HG03108 (cell line): Measurements from ENCODE around the gene EIF4EBP2.

Experiments used
- ATAC-seq: cut with Tn5 transposase; IDR thresholded peaks from one replicate; pipeline ENCODE4 v1.9.1; 2021; ENCODE audit warnings: moderate library complexity; ENCODE audit not compliant: unreplicated experiment

EIF4EBP2 gene

DNA sequence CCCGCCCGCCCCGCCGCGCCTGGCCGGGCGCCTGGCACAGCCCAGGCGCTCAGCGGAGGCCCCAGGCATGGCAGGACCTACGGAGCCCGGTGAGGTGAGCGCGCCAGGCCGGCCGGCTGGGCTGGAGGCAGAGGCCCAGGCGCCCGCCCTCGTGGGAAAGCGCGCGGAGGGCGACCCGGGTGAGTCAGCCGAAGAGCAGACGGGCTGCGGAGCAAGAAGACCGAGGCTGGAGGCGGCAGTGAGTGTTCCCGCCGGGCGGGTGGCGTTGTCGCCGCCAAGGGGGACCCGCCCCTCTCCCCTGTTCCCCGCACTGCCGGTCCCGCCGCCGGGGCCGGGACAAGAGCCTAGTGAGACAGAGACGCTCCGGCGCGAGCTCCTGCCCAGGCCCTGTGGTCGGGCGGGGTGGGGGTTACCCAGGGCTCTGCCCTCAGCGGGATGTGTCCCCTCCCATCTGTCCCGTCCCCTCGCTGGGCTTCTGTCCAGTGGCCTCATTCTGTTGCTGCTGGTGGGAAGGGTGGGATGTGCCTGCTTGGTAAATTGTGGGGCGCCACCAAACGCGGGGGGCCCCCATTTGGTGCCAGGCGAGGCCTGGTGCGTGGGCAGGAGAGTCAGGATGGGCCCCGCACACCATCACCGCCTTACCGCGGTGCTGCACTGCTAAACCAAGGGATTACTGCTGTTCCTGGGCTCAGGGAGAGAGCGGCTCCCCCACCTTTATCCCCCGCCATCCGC lies 54.5 kb downstream of the EIF4EBP2 start:
- ATAC-seq: no peak

DNA sequence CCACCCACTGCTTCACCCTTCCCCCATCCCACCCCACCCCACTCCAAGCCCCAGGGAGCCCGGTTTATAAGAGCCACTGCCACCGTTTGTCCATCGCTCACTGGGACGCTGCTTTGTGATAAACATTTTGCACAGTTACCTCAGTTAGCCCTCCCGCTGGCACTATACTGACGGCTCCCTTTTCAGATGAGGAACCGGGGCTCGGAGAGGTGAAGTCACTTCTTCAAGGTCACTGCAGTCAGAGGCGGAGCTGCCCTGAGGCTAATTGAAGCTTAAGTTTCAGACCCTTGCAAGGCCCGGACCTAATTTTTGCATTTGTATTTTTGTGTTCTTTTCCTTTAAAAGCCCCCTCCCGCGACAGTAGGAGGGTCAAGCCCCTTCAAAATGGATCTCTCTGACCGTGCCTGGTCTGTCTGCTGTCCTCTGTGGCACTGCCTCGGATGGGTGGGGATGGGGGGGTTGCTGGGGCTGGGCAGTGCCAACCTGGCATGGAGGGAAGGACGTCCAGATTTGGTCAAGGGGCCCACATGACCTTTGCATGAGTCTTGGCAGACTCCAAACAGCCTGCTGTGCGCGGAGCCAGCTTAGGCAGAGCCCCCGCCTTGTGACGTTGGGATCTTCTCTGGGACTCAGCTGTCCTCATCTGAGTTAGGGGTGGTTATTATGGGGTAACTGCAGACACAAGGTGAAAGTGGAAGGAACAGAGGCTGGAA lies 55.3 kb downstream of the EIF4EBP2 start:
- ATAC-seq: no peak

DNA sequence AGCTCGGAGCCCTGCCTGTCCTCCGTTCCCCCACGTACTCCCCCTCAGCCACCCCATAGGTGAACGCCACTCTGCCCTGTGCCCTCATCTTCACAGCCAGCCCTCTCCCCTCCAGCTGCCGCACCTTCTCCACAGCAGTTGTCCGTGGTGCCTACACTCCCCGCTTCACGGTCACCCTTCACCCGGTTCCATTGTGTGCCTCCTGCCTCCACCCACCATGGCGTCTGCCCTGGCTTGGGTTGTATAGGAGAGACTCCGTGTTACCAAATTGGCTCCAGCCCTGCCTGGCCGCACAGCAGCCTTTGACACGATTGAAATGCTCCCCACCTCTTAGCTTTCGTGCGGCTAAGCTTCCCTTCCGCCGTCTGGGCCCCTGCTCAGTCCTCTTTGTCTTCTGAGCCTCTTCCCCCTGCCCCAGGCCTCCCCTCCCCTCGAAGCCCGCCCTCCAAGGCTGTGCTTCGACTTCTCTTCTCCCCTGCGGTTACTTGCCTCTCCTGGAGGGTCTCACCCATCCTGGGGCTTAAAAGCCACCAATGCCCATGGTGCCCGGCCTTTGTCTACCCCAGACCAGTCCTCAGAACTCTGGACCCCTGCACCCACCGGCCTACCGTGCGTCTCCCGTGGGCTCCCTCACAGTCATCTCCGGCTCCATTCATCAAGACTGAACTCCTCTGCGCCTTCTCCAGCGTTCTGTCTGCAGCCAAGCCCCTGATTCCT lies 56.0 kb downstream of the EIF4EBP2 start:
- no peak for ATAC-seq

DNA sequence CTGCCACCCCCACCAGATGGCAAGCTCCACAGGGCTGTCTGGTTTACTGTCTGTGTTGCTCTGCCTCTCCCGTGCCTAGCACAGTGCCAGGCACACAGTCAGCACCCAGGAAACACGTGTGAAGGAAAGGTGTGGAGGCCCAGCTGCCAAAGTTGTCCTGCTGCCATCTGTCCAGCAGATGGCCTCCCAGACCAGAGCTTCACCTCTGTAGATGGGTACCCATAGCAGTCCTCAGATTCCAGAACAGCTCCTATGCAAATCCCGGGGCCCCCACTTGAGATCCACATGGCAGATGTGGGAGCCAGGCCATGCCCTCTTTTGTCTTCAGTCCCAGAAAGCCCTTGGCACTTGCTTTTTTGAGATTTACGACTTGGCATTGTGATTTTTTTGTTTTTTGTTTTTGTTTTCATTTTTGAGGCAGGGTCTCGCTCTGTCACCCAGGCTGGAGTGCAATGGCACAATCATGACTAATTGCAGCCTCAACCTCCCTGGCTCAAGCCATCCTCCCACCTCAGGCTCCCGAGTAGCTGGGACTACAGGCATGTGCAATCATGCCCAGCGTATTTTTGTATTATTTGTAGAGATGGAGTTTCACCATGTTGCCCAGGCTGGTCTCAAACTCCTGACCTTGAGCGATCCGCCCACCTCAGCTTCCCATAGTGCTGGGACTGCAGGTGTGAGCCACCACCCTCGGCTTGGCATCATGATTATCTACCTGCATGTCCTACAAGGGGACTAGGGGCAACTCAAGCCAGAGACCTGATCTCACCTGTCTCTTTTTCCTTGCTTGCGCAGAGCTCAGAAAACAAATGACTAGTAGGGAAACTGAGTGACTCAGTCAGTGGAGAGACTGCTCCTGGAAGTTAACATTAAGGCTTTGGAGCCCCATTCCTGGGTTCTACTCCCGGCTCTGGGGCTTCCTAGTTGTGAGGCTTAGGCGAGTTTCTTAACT lies 57.7 kb downstream of the EIF4EBP2 start:
- ATAC-seq: no peak

DNA sequence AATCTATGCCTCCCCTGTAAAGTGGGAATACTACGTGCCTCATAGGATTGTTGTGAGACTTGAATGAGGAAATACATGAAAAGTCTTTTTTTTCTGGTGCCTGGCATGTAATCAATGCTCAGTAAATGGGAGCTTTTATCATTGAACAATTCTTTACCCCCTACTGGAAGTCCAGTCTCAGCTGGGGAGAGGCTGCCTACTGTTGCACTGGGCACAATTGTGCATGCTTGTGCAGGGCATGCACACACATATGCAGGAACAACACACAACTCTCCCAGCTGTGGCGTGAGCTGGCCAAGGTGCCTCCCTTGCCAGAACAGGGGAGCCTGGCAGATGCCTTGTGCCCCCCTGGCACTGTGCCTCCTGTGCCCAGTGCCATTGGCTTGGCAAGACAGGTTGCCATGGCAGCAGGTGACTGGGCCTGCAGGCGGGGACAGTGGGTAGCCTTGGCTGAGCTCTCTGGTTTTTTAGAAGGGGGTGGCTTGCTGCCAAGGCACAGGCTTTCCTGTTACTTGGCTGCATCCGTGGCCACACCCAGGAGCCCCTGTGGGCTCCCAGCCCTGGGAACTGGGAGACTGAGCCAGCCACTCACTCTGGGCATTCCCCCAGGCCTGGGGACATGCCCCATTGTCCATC lies 58.5 kb downstream of the EIF4EBP2 start:
- ATAC-seq: no peak

DNA sequence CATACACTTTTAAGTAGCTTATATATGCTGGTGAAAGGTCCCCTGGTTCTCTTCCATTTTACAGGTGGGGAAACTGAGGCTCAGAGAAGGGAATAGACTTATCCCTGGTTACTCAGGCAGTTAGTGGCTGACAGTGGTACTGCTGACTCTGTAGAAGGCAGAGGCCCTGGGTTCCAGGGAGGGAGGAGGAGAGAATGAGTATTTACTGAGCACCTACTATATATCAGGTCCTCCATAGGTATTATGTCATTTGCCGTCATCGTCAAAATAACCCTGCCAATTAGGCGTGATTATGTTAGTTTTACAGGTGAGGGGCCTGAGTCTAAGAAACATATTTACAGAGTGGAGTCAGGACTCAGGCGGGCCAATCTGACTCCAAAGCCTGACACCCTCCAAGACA lies 61.3 kb downstream of the EIF4EBP2 start:
- ATAC-seq: no peak

DNA sequence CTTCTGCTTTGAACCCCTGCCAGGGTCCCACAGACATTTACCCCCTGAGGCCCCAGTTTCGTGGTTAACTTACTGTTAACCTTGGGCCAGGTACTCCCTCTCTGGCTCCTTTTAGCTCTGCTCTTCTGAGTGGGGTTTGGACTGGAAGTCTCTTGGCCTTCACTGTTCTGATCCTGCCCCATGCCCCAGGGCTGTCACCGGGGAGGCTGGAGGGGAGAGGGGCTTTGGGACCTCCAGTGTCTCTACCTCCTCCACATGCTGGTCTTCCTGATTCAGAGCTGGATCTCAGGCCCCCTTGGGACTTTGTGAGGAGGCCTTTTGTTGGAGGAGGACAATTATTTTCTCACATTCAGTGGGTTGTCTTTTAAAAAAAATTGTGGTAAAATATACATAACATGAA lies 61.9 kb downstream of the EIF4EBP2 start:
- no peak for ATAC-seq

DNA sequence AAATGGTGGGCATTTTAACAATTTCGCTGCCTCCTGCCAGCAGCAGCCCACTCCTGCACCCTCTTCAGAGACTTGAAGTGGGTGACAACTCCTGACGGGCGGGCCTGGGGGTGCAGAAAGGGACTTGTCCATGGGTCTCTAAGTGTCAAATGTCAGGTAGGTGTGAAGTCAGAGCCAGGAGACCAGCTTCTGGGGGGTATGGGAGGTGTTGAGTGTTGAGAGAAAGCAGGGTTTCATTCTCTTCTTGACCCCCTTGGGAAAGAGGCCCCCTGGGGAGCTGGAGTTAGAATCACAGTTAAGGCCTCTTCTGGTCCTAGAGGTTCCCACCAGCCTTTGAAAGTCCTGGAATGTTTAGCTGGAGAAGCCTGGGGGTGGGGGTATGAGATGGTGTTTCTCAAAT lies 63.0 kb downstream of the EIF4EBP2 start:
- no peak for ATAC-seq

DNA sequence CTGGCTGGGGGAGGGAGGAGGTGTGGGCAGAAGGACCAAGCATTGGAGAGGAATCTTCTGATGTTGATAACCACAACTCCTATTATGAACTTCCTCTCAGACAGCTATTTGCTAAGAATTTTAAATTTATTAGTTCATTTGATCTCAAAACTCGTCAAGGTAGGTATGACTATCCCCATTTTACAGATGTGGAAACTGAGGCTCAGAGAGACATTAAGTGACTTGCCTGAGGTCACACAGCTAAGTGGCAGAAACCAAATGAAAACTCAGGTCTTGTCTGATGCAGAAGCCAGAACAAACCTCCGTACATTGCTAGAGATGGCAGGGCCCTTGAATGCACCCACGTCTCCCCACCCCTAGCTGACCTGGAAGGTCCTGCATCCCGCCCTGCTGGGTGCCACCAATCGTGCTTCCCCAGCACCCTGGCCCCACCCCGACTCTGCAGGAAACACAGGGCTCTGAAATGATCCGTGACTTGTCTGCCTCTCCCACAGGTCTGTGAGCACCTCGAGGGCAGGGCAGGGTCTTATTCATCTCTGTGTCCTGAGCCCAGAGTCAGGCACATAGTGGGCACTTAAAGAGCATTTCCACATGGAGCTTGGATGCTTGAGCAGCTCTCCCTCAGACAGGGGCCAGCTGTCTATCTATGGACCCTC lies 69.0 kb downstream of the EIF4EBP2 start:
- ATAC-seq: no peak

DNA sequence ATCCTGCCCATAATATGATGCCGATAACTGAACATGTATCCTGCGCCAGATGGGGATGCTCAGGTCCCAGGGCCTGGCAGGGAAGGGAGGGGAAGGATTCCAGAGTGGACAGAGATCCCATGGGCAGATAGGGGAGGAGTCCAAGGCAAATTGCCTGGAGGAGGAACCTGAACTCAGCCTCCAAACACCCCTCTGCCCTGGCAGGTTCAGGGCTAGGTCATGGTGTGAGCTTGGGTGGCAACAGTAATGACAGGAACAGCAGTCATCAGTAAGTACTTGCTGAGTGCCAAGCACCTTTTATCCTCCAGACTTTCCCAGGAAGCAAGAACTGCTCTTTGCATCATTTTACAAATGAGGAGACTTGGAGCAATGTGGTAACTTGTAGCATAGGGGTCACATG lies 70.8 kb downstream of the EIF4EBP2 start:
- no peak for ATAC-seq

DNA sequence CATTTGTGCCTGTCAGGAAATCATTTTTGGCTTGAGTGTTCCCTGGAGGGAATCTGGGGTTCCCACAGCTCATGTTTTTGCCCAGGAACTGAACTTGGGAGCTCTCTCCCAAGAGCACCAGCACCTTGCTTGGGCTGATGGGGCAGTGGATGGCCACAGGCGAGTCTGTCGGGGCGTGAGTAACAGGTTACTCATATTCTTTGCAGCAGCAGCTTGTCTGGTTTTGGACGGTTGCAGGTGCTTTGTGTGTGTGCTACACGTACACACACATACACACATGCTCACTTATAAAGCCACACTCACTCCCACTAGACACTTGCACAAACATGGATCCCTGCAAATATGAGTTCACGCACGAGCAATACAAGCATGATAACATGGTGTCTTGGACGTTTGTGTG lies 71.7 kb downstream of the EIF4EBP2 start:
- no peak for ATAC-seq

DNA sequence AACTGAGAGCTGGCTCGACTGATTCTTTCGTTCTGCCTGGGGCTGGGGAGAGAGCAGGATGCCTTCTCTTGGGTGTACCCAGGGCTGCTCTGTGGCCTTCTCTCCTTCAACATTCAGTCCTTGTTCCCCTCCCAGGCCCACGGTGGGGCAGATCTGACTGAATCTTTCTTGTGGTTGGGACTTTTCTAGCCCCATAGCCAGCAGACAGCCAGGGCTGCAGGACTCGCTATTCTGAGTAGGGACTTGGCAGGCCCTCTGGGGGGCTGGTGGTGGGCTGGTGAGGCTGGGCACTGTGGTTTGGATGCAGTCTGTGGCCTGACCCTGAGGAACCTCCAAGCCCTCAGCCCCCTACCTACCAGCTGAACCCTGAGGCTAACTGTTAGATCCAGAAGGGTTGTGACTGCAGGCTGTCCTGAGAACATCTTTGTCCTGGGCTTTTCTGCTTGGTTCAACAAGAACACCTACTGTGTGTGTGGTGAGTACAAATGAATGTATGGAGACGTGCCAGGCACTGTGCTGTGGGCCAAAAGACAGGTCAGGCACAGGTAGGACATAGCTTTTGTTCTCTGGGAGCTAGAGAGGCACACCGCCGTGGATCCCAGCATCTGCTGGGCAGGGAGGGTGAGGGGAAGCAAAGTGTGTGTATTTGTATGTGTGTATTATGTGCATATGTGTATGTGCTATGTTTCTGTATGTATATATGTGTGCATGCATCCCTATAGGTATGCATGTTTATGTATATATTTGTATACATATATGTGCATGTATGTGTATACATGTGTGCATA lies 72.5 kb downstream of the EIF4EBP2 start:
- ATAC-seq: no peak

DNA sequence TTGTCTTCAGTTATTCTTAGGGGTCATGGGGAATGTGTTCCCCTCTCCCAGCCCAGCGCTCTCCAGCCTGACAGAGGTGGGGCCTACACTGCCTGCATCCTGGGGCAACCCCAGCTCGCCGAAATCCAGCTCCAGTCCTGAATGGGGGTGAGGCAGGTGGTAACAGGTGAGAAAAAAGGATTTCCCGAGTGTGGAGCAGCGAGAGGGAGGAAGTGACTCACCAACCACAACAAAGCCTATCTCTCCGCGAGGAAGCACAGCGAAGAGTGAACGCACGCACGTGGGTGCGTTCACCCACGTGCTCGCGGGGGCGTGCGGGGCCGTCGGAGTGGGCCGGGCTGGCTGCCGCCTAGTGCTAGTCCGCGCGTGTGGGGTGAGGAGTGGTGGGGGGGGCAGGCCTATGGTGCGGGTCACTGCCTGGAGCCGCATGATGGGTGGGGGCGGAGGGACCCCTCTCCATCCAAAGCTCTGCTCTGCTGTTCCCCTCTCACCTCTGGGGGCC lies 73.8 kb downstream of the EIF4EBP2 start:
- no peak for ATAC-seq
